H1 (cell line): ENCODE data around the gene SRSF9. TPM values are rescaled to one million over a fixed set of nuclear protein-coding genes. Genes with fewer than 3 reads are reported as not detected.

Source experiments
- BCL11A ChIP-seq, 2 experiments: IDR thresholded peaks; one replicate each; pipeline ENCODE4 v1.6.1; 2011; ENCODE audit warnings: low read depth in 2 of 2, low read length in 2 of 2, mild to moderate bottlenecking in 2 of 2
- CREB1 ChIP-seq: IDR thresholded peaks from 2 replicates; pipeline ENCODE4 v1.6.1; 2012; ENCODE audit warnings: inconsistent platforms
- RNF2 ChIP-seq: fragments of 200-900, 300-1000 bp; sonication (generic); IDR thresholded peaks from 2 replicates; pipeline ENCODE4 v1.7.1; 2016; ENCODE audit warnings: borderline replicate concordance, low read depth, mild to moderate bottlenecking, antibody characterized with exemption, low read length; ENCODE audit not compliant: poor library complexity, severe bottlenecking; ENCODE audit errors: missing control alignments
- SIN3A ChIP-seq, 2 experiments: IDR thresholded peaks in 1 of 2; conservative IDR thresholded peaks in 1 of 2; 2 replicates each; pipeline ENCODE4 v1.6.1; 2011 to 2012; ENCODE audit warnings: low read length in 2 of 2, improper control_type of control experiment in 1 of 2, low read depth in 1 of 2, mild to moderate bottlenecking in 1 of 2
- TAF7 ChIP-seq: optimal IDR thresholded peaks from 2 replicates; pipeline ENCODE3; 2011; ENCODE audit warnings: low read depth, mild to moderate bottlenecking, inconsistent platforms, low read length, moderate library complexity, borderline replicate concordance
- polyA plus RNA-seq, 7 experiments: library from polyadenylated mRNA; depleted of rRNA in 3 of 7; stranded (reverse) in 5 of 7; unstranded in 2 of 7; fragments of >200 nt in 5 of 7; fragments of 200-250 nt in 2 of 7; gene quantifications; 1 replicate in 5 of 7; 2 replicates in 1 of 7; 4 replicates in 1 of 7; pipeline versions ENCODE4 v1.2.1 to v1.2.3, GENCODE V29; 2011 to 2013; ENCODE audit warnings: missing spikeins in 2 of 7, mixed read lengths in 2 of 7
- total RNA-seq: library from RNA; stranded (reverse); fragmentation: NEBNext Ultra II Directional; extraction: Animal tissue kit (Norgen Biotek cat#: 25700); gene quantifications from 2 replicates; pipeline ENCODE4 v1.2.1, GENCODE V29; 2021

Gene SRSF9
- total and polyA plus RNA-seq, 2 of the 8 experiments (the other 6 are each of a cell fraction or from before 2014, with no cell fraction given): 172 to 304 TPM

- no peak for TF ChIP-seq BCL11A (IDR thresholded peaks at IDR 0.05; ENCODE audit: low read depth in 2 of 2, low read length in 2 of 2)
- no peak for TF ChIP-seq RNF2
- TF ChIP-seq CREB1: no peak
- no peak for TF ChIP-seq TAF7
- no peak for TF ChIP-seq SIN3A (conservative IDR thresholded peaks at IDR 0.05 in 1 of 2, IDR thresholded peaks at IDR 0.05 in 1 of 2; ENCODE audit: low read depth in 1 of 2, low read length in 2 of 2)
These were observed 21.4 kb upstream of the SRSF9 start (continued) for GRCh38 chr12:120490833-120491512.
